Neural progenitor cell (in vitro differentiated cells): ENCODE measurements around the gene ZNF664. TPM values are rescaled to one million over a fixed set of nuclear protein-coding genes. Genes with fewer than 3 reads are reported as not detected.

Experiments used
- DNase-seq: peaks from one replicate; pipeline ENCODE4 v3.0.0-alpha.2; 2016; ENCODE audit warnings: low spot score
- H2AFZ ChIP-seq: fragments of 200-600 bp; sonication (generic); replicated peaks from 2 replicates; pipeline ENCODE4 v1.6.1; 2016; ENCODE audit warnings: antibody characterized with exemption
- H3F3A ChIP-seq: fragments of 200-600 bp; sonication (generic); 2 replicates; pipeline ENCODE4 v1.6.1; 2016; ENCODE audit warnings: antibody characterized with exemption, low read depth
- H3K27ac ChIP-seq: fragments of 200-600 bp; sonication (generic); 2 replicates; pipeline ENCODE4 v1.5.1; 2016; ENCODE audit warnings: mild to moderate bottlenecking
- H3K27me3 ChIP-seq: fragments of 200-600 bp; sonication (generic); 2 replicates; pipeline ENCODE4 v1.6.1; 2016; ENCODE audit warnings: mild to moderate bottlenecking, moderate library complexity
- H3K36me3 ChIP-seq: fragments of 200-600 bp; sonication (generic); 2 replicates; pipeline ENCODE4 v1.5.1; 2016
- H3K4me1 ChIP-seq: fragments of 200-600 bp; sonication (generic); 2 replicates; pipeline ENCODE4 v1.6.1; 2016; ENCODE audit warnings: mixed run types
- H3K4me2 ChIP-seq: fragments of 200-600 bp; sonication (generic); 2 replicates; pipeline ENCODE4 v1.6.1; 2016
- H3K4me3 ChIP-seq: fragments of 200-600 bp; sonication (generic); 2 replicates; pipeline ENCODE4 v1.5.1; 2016
- H3K79me2 ChIP-seq: fragments of 200-600 bp; sonication (generic); 2 replicates; pipeline ENCODE4 v1.6.1; 2016; ENCODE audit warnings: low read depth
- H3K9ac ChIP-seq: fragments of 200-600 bp; sonication (generic); 2 replicates; pipeline ENCODE4 v1.6.1; 2016
- H3K9me3 ChIP-seq: fragments of 200-600 bp; sonication (generic); 2 replicates; pipeline ENCODE4 v1.5.1; 2016; ENCODE audit warnings: low read depth
- H4K20me1 ChIP-seq: fragments of 200-600 bp; sonication (generic); 2 replicates; pipeline ENCODE4 v1.6.1; 2016; ENCODE audit warnings: low read depth
- H3K27ac Mint-ChIP-seq: 3 replicates; pipeline ENCODE4 v1.8.0; 2021; ENCODE audit warnings: mixed read lengths
- H3K27me3 Mint-ChIP-seq: 2 replicates; pipeline ENCODE4 v1.8.0; 2022; ENCODE audit warnings: low read depth, mild to moderate bottlenecking, inconsistent platforms, moderate library complexity, mixed read lengths; ENCODE audit not compliant: insufficient read depth
- H3K36me3 Mint-ChIP-seq: 3 replicates; pipeline ENCODE4 v1.8.0; 2021; ENCODE audit warnings: mixed read lengths
- H3K4me1 Mint-ChIP-seq: 3 replicates; pipeline ENCODE4 v1.8.0; 2021; ENCODE audit warnings: mixed read lengths
- H3K4me3 Mint-ChIP-seq: 3 replicates; pipeline ENCODE4 v1.8.0; 2021; ENCODE audit warnings: mild to moderate bottlenecking, moderate library complexity, mixed read lengths
- H3K9me3 Mint-ChIP-seq: 3 replicates; pipeline ENCODE4 v1.8.0; 2020; ENCODE audit warnings: mixed read lengths
- EZH2 ChIP-seq: fragments of 200-600 bp; sonication (generic); IDR thresholded peaks from 2 replicates; pipeline ENCODE4 v1.6.1; 2017; ENCODE audit warnings: antibody characterized with exemption, mild to moderate bottlenecking, moderate library complexity
- EZH2phosphoT487 ChIP-seq: fragments of 200-600 bp; sonication (generic); IDR thresholded peaks from 2 replicates; pipeline ENCODE4 v1.6.1; 2017; ENCODE audit warnings: antibody characterized with exemption
- total RNA-seq: library from RNA; depleted of rRNA; stranded (reverse); fragments of >200 nt; gene quantifications from 2 replicates; pipeline ENCODE4 v1.2.3, GENCODE V29; 2015; ENCODE audit warnings: low replicate concordance
- TF ChIP-seq, protein P1 (sequence below): fragments of 200-600 bp; sonication (generic); IDR thresholded peaks from 2 replicates; pipeline ENCODE4 v1.5.1; 2017; ENCODE audit warnings: antibody characterized with exemption, mild to moderate bottlenecking

ZNF664 gene
- total RNA-seq, 1 donor from 2014 or later = 172 TPM

- H3K27me3 Mint-ChIP-seq = no peaks in the 10 kb centered on the region
- H3K4me3 ChIP-seq = no peak overlapping the region
- H3K9ac ChIP-seq = no peak overlapping the region
- no peaks in the 10 kb centered on the region for H3K9me3 ChIP-seq
- peaks cover 35% of the 10 kb centered on the region for H3K36me3 Mint-ChIP-seq
- H3K4me1 Mint-ChIP-seq = peaks cover 26% of the 10 kb centered on the region
- peaks cover 7% of the 10 kb centered on the region for H3K36me3 ChIP-seq
- TF ChIP-seq EZH2phosphoT487 (no peak), EZH2 (no peak)
- TF ChIP-seq, protein P1, sequence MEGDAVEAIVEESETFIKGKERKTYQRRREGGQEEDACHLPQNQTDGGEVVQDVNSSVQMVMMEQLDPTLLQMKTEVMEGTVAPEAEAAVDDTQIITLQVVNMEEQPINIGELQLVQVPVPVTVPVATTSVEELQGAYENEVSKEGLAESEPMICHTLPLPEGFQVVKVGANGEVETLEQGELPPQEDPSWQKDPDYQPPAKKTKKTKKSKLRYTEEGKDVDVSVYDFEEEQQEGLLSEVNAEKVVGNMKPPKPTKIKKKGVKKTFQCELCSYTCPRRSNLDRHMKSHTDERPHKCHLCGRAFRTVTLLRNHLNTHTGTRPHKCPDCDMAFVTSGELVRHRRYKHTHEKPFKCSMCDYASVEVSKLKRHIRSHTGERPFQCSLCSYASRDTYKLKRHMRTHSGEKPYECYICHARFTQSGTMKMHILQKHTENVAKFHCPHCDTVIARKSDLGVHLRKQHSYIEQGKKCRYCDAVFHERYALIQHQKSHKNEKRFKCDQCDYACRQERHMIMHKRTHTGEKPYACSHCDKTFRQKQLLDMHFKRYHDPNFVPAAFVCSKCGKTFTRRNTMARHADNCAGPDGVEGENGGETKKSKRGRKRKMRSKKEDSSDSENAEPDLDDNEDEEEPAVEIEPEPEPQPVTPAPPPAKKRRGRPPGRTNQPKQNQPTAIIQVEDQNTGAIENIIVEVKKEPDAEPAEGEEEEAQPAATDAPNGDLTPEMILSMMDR = no peak
- peaks cover 91% of the 10 kb centered on the region for H3K79me2 ChIP-seq
- DNase-seq = no peak
- H3K4me3 Mint-ChIP-seq = no peak overlapping the region
- H3K27ac Mint-ChIP-seq = no peak overlapping the region
- H4K20me1 ChIP-seq = peaks cover 100% of the 10 kb centered on the region
- H3F3A ChIP-seq = peaks cover 19% of the 10 kb centered on the region
- H3K9me3 Mint-ChIP-seq = no peaks in the 10 kb centered on the region
- H3K27ac ChIP-seq = no peak overlapping the region
- H3K4me1 ChIP-seq = peaks cover 33% of the 10 kb centered on the region
- no peak overlapping the region for H3K4me2 ChIP-seq
- H2AFZ ChIP-seq = no peak overlapping the region
- no peaks in the 10 kb centered on the region for H3K27me3 ChIP-seq
These were observed 19.3 kb downstream of the ZNF664 start for GRCh38 chr12:123992118-123992825.

GRCh38 chr12:123995023-123995748 is 22.2 kb downstream of the ZNF664 start:
- H3K9me3 ChIP-seq = no peaks in the 10 kb centered on the region
- no peak overlapping the region for H2AFZ ChIP-seq
- peak overlapping the region; percentile 24 for H3K4me2 ChIP-seq
- TF ChIP-seq, protein P1 = no peak
- TF ChIP-seq EZH2 (no peak), EZH2phosphoT487 (no peak)
- peak overlapping the region; percentile 15 for H3K27ac ChIP-seq
- Mint-ChIP-seq H3K4me3 (no peak overlapping the region), H3K27ac (no peak overlapping the region), H3K9me3 (no peaks in the 10 kb centered on the region), H3K27me3 (no peaks in the 10 kb centered on the region), H3K36me3 (peaks cover 29% of the 10 kb centered on the region), H3K4me1 (peaks cover 26% of the 10 kb centered on the region)
- H3K27me3 ChIP-seq = no peaks in the 10 kb centered on the region
- H3K9ac ChIP-seq = no peak overlapping the region
- H4K20me1 ChIP-seq = peaks cover 98% of the 10 kb centered on the region
- H3K36me3 ChIP-seq = no peaks in the 10 kb centered on the region
- no peak overlapping the region for H3K4me3 ChIP-seq
- H3F3A ChIP-seq = peaks cover 19% of the 10 kb centered on the region
- no peak for DNase-seq
- H3K4me1 ChIP-seq = peaks cover 30% of the 10 kb centered on the region
- H3K79me2 ChIP-seq = peaks cover 90% of the 10 kb centered on the region

DNA sequence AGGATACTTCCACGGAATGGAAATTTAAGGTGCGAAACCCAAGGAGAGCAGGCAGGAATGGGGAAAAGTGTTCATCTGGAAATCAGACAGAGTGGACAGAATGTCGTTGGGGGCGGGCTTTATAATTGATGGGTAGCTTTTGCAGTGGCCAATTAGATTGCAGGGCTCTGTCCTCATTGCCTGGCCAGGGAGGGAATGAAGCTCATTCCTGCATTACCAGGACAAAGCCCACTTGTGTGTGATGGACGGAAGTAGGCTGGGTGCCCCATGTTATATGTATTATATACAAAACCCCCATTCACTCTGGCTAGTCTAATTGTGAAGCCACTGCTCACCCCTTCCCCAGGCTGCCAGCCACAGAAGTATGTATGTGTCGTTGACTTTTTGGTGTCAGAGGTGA is 23.6 kb downstream of the ZNF664 start:
- Histone ChIP-seq H3K4me3 (no peak overlapping the region), H3F3A (peaks cover 19% of the 10 kb centered on the region), H3K9ac (no peak overlapping the region), H3K27me3 (no peaks in the 10 kb centered on the region), H4K20me1 (peaks cover 98% of the 10 kb centered on the region), H3K9me3 (no peaks in the 10 kb centered on the region), H3K36me3 (no peaks in the 10 kb centered on the region), H2AFZ (no peak overlapping the region), H3K4me1 (peaks cover 23% of the 10 kb centered on the region), H3K79me2 (peaks cover 91% of the 10 kb centered on the region), H3K4me2 (peak overlapping the region; percentile 38), H3K27ac (peak overlapping the region; percentile 13)
- H3K36me3 Mint-ChIP-seq = peaks cover 26% of the 10 kb centered on the region
- peak; percentile 18 for DNase-seq
- H3K27ac Mint-ChIP-seq = no peak overlapping the region
- H3K4me1 Mint-ChIP-seq = peaks cover 26% of the 10 kb centered on the region
- no peaks in the 10 kb centered on the region for H3K27me3 Mint-ChIP-seq
- TF ChIP-seq EZH2phosphoT487 (no peak), EZH2 (no peak)
- TF ChIP-seq, protein P1 = no peak
- H3K9me3 Mint-ChIP-seq = no peaks in the 10 kb centered on the region
- no peak overlapping the region for H3K4me3 Mint-ChIP-seq
